ENCODE data around the gene PBX2.

GRCh38 chr6:32174416-32174815 lies 15.6 kb downstream of the PBX2 start:
- TF ChIP-seq POLR2A (IDR thresholded peaks at IDR 0.05; ENCODE audit: extremely low read depth, insufficient read length) (no peak), CTCF (IDR thresholded peaks at IDR 0.05; ENCODE audit: low read depth, low read length) (no peak)

All from NB4 (cell line).